SU-DHL-6 (cell line): ENCODE data around the gene THEMIS.

Experiments used
- H2AFZ ChIP-seq: fragments of 200-600 bp; sonication (generic); 2 replicates; pipeline ENCODE4 v1.6.1; 2014; ENCODE audit warnings: low read depth, mild to moderate bottlenecking, moderate library complexity, mixed read lengths, antibody characterized with exemption, low read length; ENCODE audit not compliant: severe bottlenecking
- H3F3A ChIP-seq: fragments of 200-600 bp; shearing (Covaris generic); 2 replicates; pipeline ENCODE4 v1.6.0; 2016; ENCODE audit warnings: antibody characterized with exemption, mild to moderate bottlenecking; ENCODE audit not compliant: insufficient read depth
- H3K27ac ChIP-seq: fragments of 200-600 bp; sonication (generic); 2 replicates; pipeline ENCODE4 v1.5.1; 2016; ENCODE audit warnings: low read depth, mild to moderate bottlenecking, low read length, moderate library complexity, mixed read lengths
- H3K27me3 ChIP-seq: fragments of 200-600 bp; sonication (generic), shearing (Covaris generic); 2 replicates; pipeline ENCODE4 v1.6.0; 2014; ENCODE audit warnings: mild to moderate bottlenecking, low read length
- H3K36me3 ChIP-seq: fragments of 200-600 bp; sonication (generic); 2 replicates; pipeline ENCODE4 v1.6.1; 2014; ENCODE audit warnings: mild to moderate bottlenecking, low read length, mixed read lengths
- H3K4me2 ChIP-seq: fragments of 300-600, 200-600 bp; shearing (Covaris generic), sonication (generic); 2 replicates; pipeline ENCODE4 v1.6.0; 2014; ENCODE audit warnings: low read length, low read depth, mild to moderate bottlenecking; ENCODE audit not compliant: poor library complexity, severe bottlenecking
- H3K4me3 ChIP-seq: fragments of 200-600 bp; sonication (generic); 2 replicates; pipeline ENCODE4 v1.5.1; 2014; ENCODE audit warnings: antibody characterized with exemption, low read length, mild to moderate bottlenecking, mixed read lengths; ENCODE audit not compliant: insufficient read depth, poor library complexity, severe bottlenecking
- H3K79me2 ChIP-seq: fragments of 200-600 bp; sonication (generic); 2 replicates; pipeline ENCODE4 v1.6.1; 2014; ENCODE audit warnings: mild to moderate bottlenecking, low read length, moderate library complexity; ENCODE audit not compliant: insufficient read depth
- H3K9ac ChIP-seq: fragments of 200-600 bp; sonication (generic); 2 replicates; pipeline ENCODE4 v1.7.0; 2014; ENCODE audit warnings: mild to moderate bottlenecking, low read length
- H3K9me2 ChIP-seq: fragments of 200-600 bp; sonication (generic); replicated peaks from 2 replicates; pipeline ENCODE4 v1.6.1; 2014; ENCODE audit warnings: low read length; ENCODE audit not compliant: insufficient read depth
- H3K9me3 ChIP-seq: fragments of 200-600 bp; sonication (generic); 2 replicates; pipeline ENCODE4 v1.6.1; 2014; ENCODE audit warnings: low read length, mixed read lengths; ENCODE audit not compliant: insufficient read depth
- H4K20me1 ChIP-seq: fragments of 200-600 bp; sonication (generic); 2 replicates; pipeline ENCODE4 v1.6.1; 2014; ENCODE audit warnings: low read depth, mild to moderate bottlenecking, antibody characterized with exemption, low read length, moderate library complexity, mixed read lengths
- EZH2phosphoT487 ChIP-seq: fragments of 200-600 bp; sonication (generic), shearing (Covaris generic); conservative IDR thresholded peaks from 2 replicates; pipeline ENCODE4 v1.6.1; 2018; ENCODE audit warnings: mild to moderate bottlenecking, antibody characterized with exemption, low read length, moderate library complexity, mixed read lengths
- TF ChIP-seq, protein P1 (sequence below): fragments of 200-600 bp; sonication (generic); IDR thresholded peaks from one replicate; pipeline ENCODE4 v1.5.1; 2017; ENCODE audit warnings: antibody characterized with exemption, mild to moderate bottlenecking, low read length, moderate library complexity; ENCODE audit not compliant: insufficient read depth, poor library complexity, severe bottlenecking

THEMIS gene

DNA sequence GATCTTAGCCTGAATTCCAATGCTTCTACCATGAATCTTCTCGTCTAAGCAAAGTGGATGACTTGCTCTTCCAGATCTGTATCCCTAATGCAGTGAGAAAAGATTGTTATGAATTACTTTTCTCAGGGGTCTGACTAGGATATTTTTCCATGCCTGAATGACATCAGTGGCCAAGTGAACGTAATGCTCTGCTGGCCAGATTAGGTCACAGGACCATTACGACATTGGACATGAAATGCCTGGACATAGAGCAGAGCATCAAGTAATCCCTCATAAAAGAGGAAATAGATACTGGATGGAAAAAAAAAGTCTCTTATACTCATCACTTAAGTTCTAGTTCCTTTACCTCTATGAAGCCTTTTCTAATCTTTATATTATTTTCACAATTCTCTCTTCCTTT lies 12.1 kb upstream of the THEMIS start:
- Histone ChIP-seq H3K4me2 (no peak overlapping the region), H3K27ac (no peak overlapping the region), H3K9ac (no peak overlapping the region), H3K9me3 (no peaks in the 10 kb centered on the region), H2AFZ (no peak overlapping the region), H4K20me1 (no peaks in the 10 kb centered on the region), H3K36me3 (no peaks in the 10 kb centered on the region), H3K27me3 (no peaks in the 10 kb centered on the region), H3K79me2 (no peaks in the 10 kb centered on the region), H3K4me3 (no peak overlapping the region), H3K9me2 (no peaks in the 10 kb centered on the region), H3F3A (no peaks in the 10 kb centered on the region)
- no peak for TF ChIP-seq EZH2phosphoT487
- TF ChIP-seq, protein P1, sequence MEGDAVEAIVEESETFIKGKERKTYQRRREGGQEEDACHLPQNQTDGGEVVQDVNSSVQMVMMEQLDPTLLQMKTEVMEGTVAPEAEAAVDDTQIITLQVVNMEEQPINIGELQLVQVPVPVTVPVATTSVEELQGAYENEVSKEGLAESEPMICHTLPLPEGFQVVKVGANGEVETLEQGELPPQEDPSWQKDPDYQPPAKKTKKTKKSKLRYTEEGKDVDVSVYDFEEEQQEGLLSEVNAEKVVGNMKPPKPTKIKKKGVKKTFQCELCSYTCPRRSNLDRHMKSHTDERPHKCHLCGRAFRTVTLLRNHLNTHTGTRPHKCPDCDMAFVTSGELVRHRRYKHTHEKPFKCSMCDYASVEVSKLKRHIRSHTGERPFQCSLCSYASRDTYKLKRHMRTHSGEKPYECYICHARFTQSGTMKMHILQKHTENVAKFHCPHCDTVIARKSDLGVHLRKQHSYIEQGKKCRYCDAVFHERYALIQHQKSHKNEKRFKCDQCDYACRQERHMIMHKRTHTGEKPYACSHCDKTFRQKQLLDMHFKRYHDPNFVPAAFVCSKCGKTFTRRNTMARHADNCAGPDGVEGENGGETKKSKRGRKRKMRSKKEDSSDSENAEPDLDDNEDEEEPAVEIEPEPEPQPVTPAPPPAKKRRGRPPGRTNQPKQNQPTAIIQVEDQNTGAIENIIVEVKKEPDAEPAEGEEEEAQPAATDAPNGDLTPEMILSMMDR, result no peak

DNA sequence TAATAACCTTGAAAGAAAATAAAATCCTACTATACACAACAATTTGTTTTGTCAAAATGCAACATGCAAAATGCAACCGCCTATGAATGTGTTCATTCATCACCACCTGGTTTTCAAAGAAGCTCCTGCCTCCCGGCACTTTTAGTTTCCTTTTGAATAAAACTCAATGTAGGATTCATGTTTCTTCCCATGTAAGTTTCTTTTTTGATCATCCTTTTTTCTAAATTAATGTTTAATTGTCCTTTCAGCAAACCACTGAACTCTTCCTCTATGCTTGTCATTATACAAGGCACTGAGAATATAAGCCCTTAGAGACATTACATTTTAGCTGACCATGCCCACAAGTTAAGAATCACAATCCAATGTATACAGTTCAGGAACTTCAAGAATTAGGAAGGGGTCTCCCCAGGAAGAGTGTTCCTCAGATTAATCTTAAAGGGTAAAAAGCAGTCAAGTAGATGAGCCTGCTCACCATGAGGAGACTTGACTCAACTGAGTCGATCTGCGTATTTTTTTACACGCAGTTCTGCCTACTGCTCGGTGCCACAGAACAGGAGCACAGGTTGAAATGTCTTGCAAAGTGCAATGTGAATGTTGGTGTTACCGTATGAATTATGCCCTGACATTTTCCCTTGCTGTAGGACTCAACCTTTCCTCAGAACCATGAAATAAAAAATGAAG lies 7.2 kb upstream of the THEMIS start:
- no peaks in the 10 kb centered on the region for H3F3A ChIP-seq
- no peaks in the 10 kb centered on the region for H3K79me2 ChIP-seq
- no peaks in the 10 kb centered on the region for H3K9me3 ChIP-seq
- H3K4me3 ChIP-seq, result no peak overlapping the region
- no peaks in the 10 kb centered on the region for H3K27me3 ChIP-seq
- H3K9me2 ChIP-seq, result no peaks in the 10 kb centered on the region
- no peaks in the 10 kb centered on the region for H3K36me3 ChIP-seq
- H4K20me1 ChIP-seq, result no peaks in the 10 kb centered on the region
- no peak for TF ChIP-seq EZH2phosphoT487
- TF ChIP-seq, protein P1, result no peak
- H3K27ac ChIP-seq, result no peak overlapping the region
- H3K9ac ChIP-seq, result no peak overlapping the region
- H2AFZ ChIP-seq, result no peak overlapping the region
- H3K4me2 ChIP-seq, result no peak overlapping the region

DNA sequence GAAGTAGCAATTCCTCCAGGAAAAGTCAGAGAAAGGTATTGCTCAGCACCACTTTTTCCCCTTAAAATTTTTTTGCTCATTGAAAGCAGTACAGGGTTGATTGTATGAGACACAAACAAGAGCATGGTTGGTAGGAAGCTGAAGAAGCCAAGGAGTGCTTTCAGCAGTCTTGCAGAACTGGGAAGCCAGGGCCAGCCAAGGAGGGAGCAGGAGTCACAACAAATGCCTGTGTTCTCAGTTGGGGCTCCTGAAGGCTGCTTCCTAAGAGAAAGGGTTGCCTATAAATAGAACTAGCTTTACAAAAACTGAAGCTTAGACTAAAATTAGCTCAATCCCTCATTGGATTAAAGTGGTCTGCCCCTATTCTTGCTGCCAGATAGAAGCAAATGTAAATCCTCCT lies 3.3 kb upstream of the THEMIS start:
- Histone ChIP-seq H3K36me3 (no peaks in the 10 kb centered on the region), H3K9me2 (no peaks in the 10 kb centered on the region), H3K27ac (no peak overlapping the region), H2AFZ (no peak overlapping the region), H3K79me2 (no peaks in the 10 kb centered on the region), H3K4me2 (no peak overlapping the region), H3K9ac (no peak overlapping the region), H3K9me3 (no peaks in the 10 kb centered on the region), H3F3A (no peaks in the 10 kb centered on the region), H3K4me3 (no peak overlapping the region), H3K27me3 (no peaks in the 10 kb centered on the region), H4K20me1 (no peaks in the 10 kb centered on the region)
- TF ChIP-seq, protein P1, result no peak
- TF ChIP-seq EZH2phosphoT487, result no peak
